Left colon (tissue), 2 donors: Measurements from ENCODE around the gene THEMIS2. TPM values are rescaled to one million over a fixed set of nuclear protein-coding genes. Genes with fewer than 3 reads are reported as not detected.
A peak's percentile ranks its signal among the peaks of the same experiment; 100 is the strongest.
"Not testable (repeated sequence)": the region's sequence is repeated elsewhere in the genome, so short reads cannot be mapped to it uniquely, and the experiment has no call there.

Experiments used
- ATAC-seq: fragments of 200-7000 bp; cut with Tn5 transposase; one replicate; pipeline ENCODE4 v1.9.1; 2020; ENCODE audit warnings: mild to moderate bottlenecking, moderate library complexity
- DNase-seq, 2 donors: peaks; one replicate each; pipeline ENCODE4 v3.0.0-alpha.2; 2020
- intact Hi-C, 2 donors: fragments of 100-400 bp; cut with DNase I in 1 of 2; cut with micrococcal nuclease in 1 of 2; formaldehyde crosslinking; loops; one replicate each; pipeline versions ENCODE4 v1.11.2 to v1.14.0; 2022; cut with DNase I, micrococcal nuclease
- total RNA-seq, 2 donors: library from RNA; stranded (reverse); fragmentation: NEBNext Ultra II Directional; extraction: Animal tissue kit (Norgen Biotek cat#: 25700); gene quantifications; one replicate each; pipeline ENCODE4 v1.2.1, GENCODE V29; 2021
- donor health status: DM: no; HTN: no; CAD: no.
- donor health status: DM: yes; HTN: yes; CAD: no.

The THEMIS2 gene
- total RNA-seq, 2 donors from 2014 or later = 6.7 to 14.4 TPM

GRCh38 chr1:27861436-27861835 is 10.9 kb upstream of the THEMIS2 start:
- no peak for ATAC-seq
- intact Hi-C loops = loop anchor here in 1 of 2 donors (10.0 kb wide), 1 partner anchor 113 kb away; no protein-coding TSS in a partner anchor

GRCh38 chr1:27862004-27862403 is 10.3 kb upstream of the THEMIS2 start:
- no peak for DNase-seq
- ATAC-seq = no peak
- intact Hi-C loops = loop anchor here in 1 of 2 donors (10.0 kb wide), 1 partner anchor 113 kb away; no protein-coding TSS in a partner anchor

More at GRCh38 chr1:27861436-27861835, 10.9 kb upstream of the THEMIS2 start:
- no peak for DNase-seq

- intact Hi-C loops = loop anchor here in 1 of 2 donors (10.0 kb wide), 1 partner anchor 112 kb away; no protein-coding TSS in a partner anchor
- peak in 1 of 2 donors; percentile 56 for DNase-seq
Observed at GRCh38 chr1:27862671-27863537, 9.4 kb upstream of the THEMIS2 start.

GRCh38 chr1:27863538-27863915 is 8.8 kb upstream of the THEMIS2 start:
- ATAC-seq = no peak

More at GRCh38 chr1:27862671-27863537, 9.4 kb upstream of the THEMIS2 start:
- peak; percentile 53 for ATAC-seq

GRCh38 chr1:27864264-27864895 is 8.0 kb upstream of the THEMIS2 start:
- ATAC-seq (no peak), DNase-seq (no peak)
- intact Hi-C loops = loop anchor here in 1 of 2 donors (10.0 kb wide), 1 partner anchor 110 kb away; no protein-coding TSS in a partner anchor

More at GRCh38 chr1:27863538-27863915, 8.8 kb upstream of the THEMIS2 start:
- no peak for DNase-seq
- intact Hi-C loops = loop anchor here in 1 of 2 donors (10.0 kb wide), 1 partner anchor 111 kb away; no protein-coding TSS in a partner anchor

- no peak for DNase-seq
- ATAC-seq = no peak
- intact Hi-C loops = loop anchor here in 1 of 2 donors (10.0 kb wide), 1 partner anchor 109 kb away; no protein-coding TSS in a partner anchor
Observed at GRCh38 chr1:27865821-27866220, 6.5 kb upstream of the THEMIS2 start.

GRCh38 chr1:27868556-27868931 is 3.8 kb upstream of the THEMIS2 start:
- intact Hi-C loops = loop anchor here in 1 of 2 donors (10.0 kb wide), 1 partner anchor 106 kb away; no protein-coding TSS in a partner anchor
- DNase-seq = no peak
- no peak for ATAC-seq

GRCh38 chr1:27868932-27869718 is 3.2 kb upstream of the THEMIS2 start:
- DNase-seq = peak in 1 of 2 donors; percentile 49
- intact Hi-C loops = loop anchor here in 1 of 2 donors (10.0 kb wide), 1 partner anchor 106 kb away; no protein-coding TSS in a partner anchor
- ATAC-seq = peak; percentile 25

GRCh38 chr1:27869719-27870085 is 2.6 kb upstream of the THEMIS2 start:
- ATAC-seq = no peak
- no peak for DNase-seq
- intact Hi-C loops = loop anchor here in 1 of 2 donors (10.0 kb wide), 1 partner anchor 105 kb away; no protein-coding TSS in a partner anchor

GRCh38 chr1:27871076-27871475 is 1.3 kb upstream of the THEMIS2 start:
- ATAC-seq, intact Hi-C loops, DNase-seq: not testable (repeated sequence)

GRCh38 chr1:27872802-27873551 is 633 bp downstream of the THEMIS2 start:
- ATAC-seq = peak; percentile 47
- no peak for DNase-seq
- intact Hi-C loops = no loop called here

GRCh38 chr1:27873671-27874384 is 1.5 kb downstream of the THEMIS2 start:
- DNase-seq (no peak), ATAC-seq (no peak)
- intact Hi-C loops = no loop called here

- DNase-seq (no peak), ATAC-seq (no peak)
- intact Hi-C loops = no loop called here
Observed at GRCh38 chr1:27876341-27877114, 4.2 kb downstream of the THEMIS2 start.

- DNase-seq (no peak), ATAC-seq (no peak)
- intact Hi-C loops = no loop called here
Observed at GRCh38 chr1:27877115-27877416, 4.7 kb downstream of the THEMIS2 start.

GRCh38 chr1:27878039-27878438 is 5.7 kb downstream of the THEMIS2 start:
- DNase-seq = no peak
- intact Hi-C loops = no loop called here
- ATAC-seq = no peak

- ATAC-seq = no peak
- DNase-seq = no peak
- intact Hi-C loops = no loop called here
Observed at GRCh38 chr1:27878787-27879335, 6.5 kb downstream of the THEMIS2 start.
